DOHH2 (cell line): ENCODE results near the gene ST6GALNAC5.

Experiments
- H3F3A ChIP-seq: fragments of 200-600 bp; sonication (generic), shearing (Covaris generic); 2 replicates; pipeline ENCODE4 v1.6.0; 2016; ENCODE audit warnings: antibody characterized with exemption, mild to moderate bottlenecking; ENCODE audit not compliant: control insufficient read depth, insufficient read depth
- H3K27ac ChIP-seq: fragments of 200-600 bp; sonication (generic); 2 replicates; pipeline ENCODE4 v1.5.1; 2014; ENCODE audit warnings: low read depth, mild to moderate bottlenecking, low read length, moderate library complexity
- H3K27me3 ChIP-seq: fragments of 200-600 bp; sonication (generic); 2 replicates; pipeline ENCODE4 v1.6.1; 2014; ENCODE audit warnings: mild to moderate bottlenecking, low read length, mixed read lengths; ENCODE audit not compliant: control insufficient read depth
- H3K36me3 ChIP-seq: fragments of 200-600 bp; sonication (generic); 2 replicates; pipeline ENCODE4 v1.6.1; 2014; ENCODE audit warnings: mild to moderate bottlenecking, low read length, moderate library complexity, mixed read lengths; ENCODE audit not compliant: control insufficient read depth
- H3K4me1 ChIP-seq: fragments of 200-600 bp; sonication (generic); 2 replicates; pipeline ENCODE4 v1.6.1; 2014; ENCODE audit warnings: mild to moderate bottlenecking, low read length, mixed read lengths; ENCODE audit not compliant: control insufficient read depth
- H3K4me2 ChIP-seq: fragments of 200-600 bp; sonication (generic); 2 replicates; pipeline ENCODE4 v1.6.0; 2014; ENCODE audit warnings: mild to moderate bottlenecking, low read length, moderate library complexity
- H3K4me3 ChIP-seq: fragments of 200-600 bp; sonication (generic); 2 replicates; pipeline ENCODE4 v1.5.1; 2014; ENCODE audit warnings: mild to moderate bottlenecking, low read length, mixed read lengths
- H3K79me2 ChIP-seq: fragments of 200-600 bp; sonication (generic); 2 replicates; pipeline ENCODE4 v1.6.1; 2014; ENCODE audit warnings: mild to moderate bottlenecking, low read length, mixed read lengths; ENCODE audit not compliant: control insufficient read depth
- H3K9me2 ChIP-seq: fragments of 200-600 bp; sonication (generic); replicated peaks from 2 replicates; pipeline ENCODE4 v1.6.1; 2014; ENCODE audit warnings: mild to moderate bottlenecking, low read length, mixed read lengths; ENCODE audit not compliant: control insufficient read depth
- H3K9me3 ChIP-seq: fragments of 200-600 bp; sonication (generic); 2 replicates; pipeline ENCODE4 v1.6.1; 2014; ENCODE audit warnings: antibody characterized with exemption, low read length, mixed read lengths; ENCODE audit not compliant: control insufficient read depth, insufficient read depth
- H4K20me1 ChIP-seq: fragments of 200-600 bp; sonication (generic); 2 replicates; pipeline ENCODE4 v1.6.0; 2014; ENCODE audit warnings: low read depth, mild to moderate bottlenecking, antibody characterized with exemption, low read length, moderate library complexity; ENCODE audit not compliant: control insufficient read depth, insufficient read depth
- EZH2phosphoT487 ChIP-seq: fragments of 200-600 bp; sonication (generic); IDR thresholded peaks from 2 replicates; pipeline ENCODE4 v1.6.1; 2017; ENCODE audit warnings: borderline replicate concordance, mild to moderate bottlenecking, antibody characterized with exemption, low read length, moderate library complexity, mixed read lengths
- TF ChIP-seq, protein P1 (sequence below): fragments of 200-600 bp; sonication (generic); IDR thresholded peaks from one replicate; pipeline ENCODE4 v1.5.1; 2014; ENCODE audit warnings: antibody characterized with exemption, mild to moderate bottlenecking, low read depth, low read length; ENCODE audit not compliant: poor library complexity, severe bottlenecking

ST6GALNAC5 gene

DNA sequence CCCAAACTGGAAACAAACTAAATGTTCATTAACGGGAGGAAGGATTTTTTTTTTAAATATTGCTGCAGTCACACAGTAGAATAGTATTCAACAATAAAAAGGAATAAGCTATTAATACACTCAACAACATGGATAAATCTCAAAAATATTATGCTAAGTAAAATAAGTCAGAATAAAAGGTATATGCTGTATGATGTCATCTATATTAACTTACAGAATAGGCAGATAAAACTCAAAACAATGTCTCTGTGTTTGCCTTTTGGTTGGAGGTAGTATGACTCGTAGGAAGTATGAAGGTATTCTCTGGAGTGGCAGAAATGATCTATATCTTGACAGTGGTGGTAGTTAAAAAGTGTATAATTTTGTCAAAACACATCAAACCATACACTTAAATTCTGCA lies 6.1 kb upstream of the ST6GALNAC5 start:
- Histone ChIP-seq H3K4me3 (no peak overlapping the region), H4K20me1 (no peaks in the 10 kb centered on the region), H3K36me3 (no peaks in the 10 kb centered on the region), H3K9me2 (no peaks in the 10 kb centered on the region), H3K27ac (no peak overlapping the region), H3K4me2 (no peak overlapping the region), H3K9me3 (no peaks in the 10 kb centered on the region), H3K4me1 (no peaks in the 10 kb centered on the region), H3K79me2 (no peaks in the 10 kb centered on the region), H3K27me3 (no peaks in the 10 kb centered on the region), H3F3A (no peaks in the 10 kb centered on the region)
- TF ChIP-seq, protein P1, sequence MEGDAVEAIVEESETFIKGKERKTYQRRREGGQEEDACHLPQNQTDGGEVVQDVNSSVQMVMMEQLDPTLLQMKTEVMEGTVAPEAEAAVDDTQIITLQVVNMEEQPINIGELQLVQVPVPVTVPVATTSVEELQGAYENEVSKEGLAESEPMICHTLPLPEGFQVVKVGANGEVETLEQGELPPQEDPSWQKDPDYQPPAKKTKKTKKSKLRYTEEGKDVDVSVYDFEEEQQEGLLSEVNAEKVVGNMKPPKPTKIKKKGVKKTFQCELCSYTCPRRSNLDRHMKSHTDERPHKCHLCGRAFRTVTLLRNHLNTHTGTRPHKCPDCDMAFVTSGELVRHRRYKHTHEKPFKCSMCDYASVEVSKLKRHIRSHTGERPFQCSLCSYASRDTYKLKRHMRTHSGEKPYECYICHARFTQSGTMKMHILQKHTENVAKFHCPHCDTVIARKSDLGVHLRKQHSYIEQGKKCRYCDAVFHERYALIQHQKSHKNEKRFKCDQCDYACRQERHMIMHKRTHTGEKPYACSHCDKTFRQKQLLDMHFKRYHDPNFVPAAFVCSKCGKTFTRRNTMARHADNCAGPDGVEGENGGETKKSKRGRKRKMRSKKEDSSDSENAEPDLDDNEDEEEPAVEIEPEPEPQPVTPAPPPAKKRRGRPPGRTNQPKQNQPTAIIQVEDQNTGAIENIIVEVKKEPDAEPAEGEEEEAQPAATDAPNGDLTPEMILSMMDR, result no peak
- TF ChIP-seq EZH2phosphoT487, result no peak

DNA sequence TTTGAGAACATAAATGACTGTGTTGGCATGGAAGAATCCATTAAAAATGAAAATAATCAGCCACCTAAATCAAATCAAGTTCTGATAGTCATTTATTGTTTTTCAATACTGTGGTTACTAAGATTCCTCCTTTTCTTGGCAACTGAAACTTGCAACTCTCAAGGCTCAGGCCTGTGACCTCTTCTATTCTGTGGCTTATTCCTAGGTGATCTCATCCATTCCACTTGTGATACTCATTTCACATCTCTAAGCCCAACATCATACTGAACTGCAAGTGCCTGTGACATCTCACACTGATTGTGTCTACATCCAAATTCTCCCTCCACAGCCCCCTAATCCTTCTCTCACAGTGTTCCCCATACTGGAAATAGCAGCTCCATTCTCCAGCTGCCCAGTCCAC lies 4.8 kb upstream of the ST6GALNAC5 start:
- H3K79me2 ChIP-seq, result no peaks in the 10 kb centered on the region
- no peaks in the 10 kb centered on the region for H3K9me3 ChIP-seq
- H3F3A ChIP-seq, result no peaks in the 10 kb centered on the region
- H3K27me3 ChIP-seq, result no peaks in the 10 kb centered on the region
- H3K36me3 ChIP-seq, result no peaks in the 10 kb centered on the region
- TF ChIP-seq, protein P1, result no peak
- TF ChIP-seq EZH2phosphoT487, result no peak
- H3K4me1 ChIP-seq, result no peaks in the 10 kb centered on the region
- no peaks in the 10 kb centered on the region for H4K20me1 ChIP-seq
- H3K4me3 ChIP-seq, result no peak overlapping the region
- H3K27ac ChIP-seq, result no peak overlapping the region
- H3K4me2 ChIP-seq, result no peak overlapping the region
- no peaks in the 10 kb centered on the region for H3K9me2 ChIP-seq

DNA sequence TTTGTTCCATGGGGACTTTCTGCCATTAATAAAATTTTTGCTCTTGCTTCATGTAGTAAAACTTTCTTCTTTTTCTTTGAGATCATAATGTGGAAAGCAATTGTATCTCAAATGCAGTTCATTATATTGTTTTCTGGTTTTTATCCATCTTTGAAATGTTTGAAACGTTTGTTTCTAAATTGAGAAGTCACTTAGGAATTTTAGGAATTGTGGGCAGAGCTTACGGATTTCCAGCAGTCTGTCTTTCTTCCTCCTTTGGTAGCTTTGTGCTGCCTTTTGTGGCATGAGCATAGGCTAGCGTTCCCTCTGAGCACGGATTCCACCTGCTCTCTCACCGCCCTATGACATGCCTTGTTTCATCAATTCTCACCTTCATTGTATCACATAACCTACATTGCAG lies 2.9 kb upstream of the ST6GALNAC5 start:
- H3K4me1 ChIP-seq, result no peaks in the 10 kb centered on the region
- H3K4me3 ChIP-seq, result no peak overlapping the region
- H3K27ac ChIP-seq, result no peak overlapping the region
- H3K36me3 ChIP-seq, result no peaks in the 10 kb centered on the region
- H3K79me2 ChIP-seq, result no peaks in the 10 kb centered on the region
- no peaks in the 10 kb centered on the region for H3K9me3 ChIP-seq
- no peak overlapping the region for H3K4me2 ChIP-seq
- H3F3A ChIP-seq, result no peaks in the 10 kb centered on the region
- H4K20me1 ChIP-seq, result no peaks in the 10 kb centered on the region
- no peaks in the 10 kb centered on the region for H3K9me2 ChIP-seq
- no peak for TF ChIP-seq EZH2phosphoT487
- TF ChIP-seq, protein P1, result no peak
- H3K27me3 ChIP-seq, result no peaks in the 10 kb centered on the region
